HCT116 (cell line): ENCODE data around the gene CLCN4.

ENCODE experiments used
- CBX3 ChIP-seq: IDR thresholded peaks from 2 replicates; pipeline ENCODE4 v1.6.1; 2012; ENCODE audit warnings: low read depth
- EZH2 ChIP-seq: fragments of 200-600 bp; sonication (generic); IDR thresholded peaks from 2 replicates; pipeline ENCODE4 v1.6.1; 2017; ENCODE audit warnings: antibody characterized with exemption, mixed run types
- FOSL1 ChIP-seq: IDR thresholded peaks from 2 replicates; pipeline ENCODE4 v1.6.1; 2012; ENCODE audit warnings: low read depth
- JUND ChIP-seq: IDR thresholded peaks from 2 replicates; pipeline ENCODE4 v1.6.1; 2012
- MAX ChIP-seq: IDR thresholded peaks from 2 replicates; pipeline ENCODE4 v1.6.1; 2012
- POLR2A ChIP-seq: IDR thresholded peaks from 2 replicates; pipeline ENCODE4 v1.7.0; 2011; ENCODE audit warnings: borderline replicate concordance; ENCODE audit not compliant: insufficient read depth, insufficient read length; ENCODE audit errors: extremely low read depth
- POLR2AphosphoS5 ChIP-seq: IDR thresholded peaks from 2 replicates; pipeline ENCODE4 v1.6.1; 2011; ENCODE audit warnings: mild to moderate bottlenecking, low read depth, low read length, moderate library complexity
- RAD21 ChIP-seq: IDR thresholded peaks from 2 replicates; pipeline ENCODE4 v1.6.1; 2012; ENCODE audit warnings: low read depth, mild to moderate bottlenecking
- SIN3A ChIP-seq: IDR thresholded peaks from 2 replicates; pipeline ENCODE4 v1.6.1; 2012; ENCODE audit warnings: low read depth
- TF ChIP-seq, protein P1 (sequence below), 3 experiments: fragments of 200-600 bp in 1 of 3; sonication (generic) in 1 of 3; IDR thresholded peaks in 2 of 3; conservative IDR thresholded peaks in 1 of 3; 2 replicates each; pipeline ENCODE4 v1.5.1; 2012 to 2017; ENCODE audit warnings: low read depth in 2 of 3, low read length in 2 of 3, antibody characterized with exemption in 1 of 3, borderline replicate concordance in 1 of 3, control low read depth in 1 of 3, mild to moderate bottlenecking in 1 of 3, mixed read lengths in 1 of 3, mixed run types in 1 of 3, moderate library complexity in 1 of 3; ENCODE audit not compliant: insufficient read depth in 1 of 3

DNA sequence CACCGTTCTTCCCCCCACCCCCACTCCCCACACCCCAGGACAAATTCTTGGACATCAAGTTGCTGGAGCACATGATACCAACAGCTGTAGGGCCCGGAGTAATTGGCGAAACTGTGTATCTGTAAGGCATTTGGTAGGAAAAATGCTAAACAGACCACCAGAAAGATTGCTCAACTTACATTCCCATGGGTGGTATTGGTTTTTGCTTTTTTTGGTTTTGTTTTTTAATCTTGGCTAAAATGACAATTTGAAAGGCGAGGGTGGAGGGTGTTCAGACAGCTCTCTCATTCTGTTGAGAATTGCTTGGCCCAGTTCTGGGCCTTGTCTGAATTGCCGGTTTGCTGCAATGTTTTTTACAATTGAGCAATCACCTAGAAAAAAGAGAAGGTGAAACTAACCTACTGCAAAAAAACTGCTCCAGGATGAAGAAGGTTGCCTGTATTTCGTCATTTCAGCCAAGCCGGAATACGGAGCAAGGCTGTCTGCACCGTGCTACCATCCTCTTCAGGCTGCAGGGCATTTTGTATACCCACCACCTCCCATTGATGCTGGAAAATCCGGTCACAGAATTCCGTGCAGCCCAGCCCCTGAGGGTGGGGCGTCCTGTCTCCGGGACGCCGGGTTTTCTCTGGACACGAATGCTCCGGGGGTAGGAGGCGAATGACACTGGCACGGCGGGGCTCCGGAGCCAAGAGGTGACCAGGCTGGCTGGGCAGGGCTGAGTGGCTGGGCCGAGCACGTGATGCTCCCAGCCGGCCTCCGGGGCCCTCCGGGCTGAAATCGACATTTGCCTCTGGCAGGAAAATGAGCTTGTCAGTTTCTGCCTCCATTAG lies at the start of gene CLCN4:
- TF ChIP-seq, protein P1, sequence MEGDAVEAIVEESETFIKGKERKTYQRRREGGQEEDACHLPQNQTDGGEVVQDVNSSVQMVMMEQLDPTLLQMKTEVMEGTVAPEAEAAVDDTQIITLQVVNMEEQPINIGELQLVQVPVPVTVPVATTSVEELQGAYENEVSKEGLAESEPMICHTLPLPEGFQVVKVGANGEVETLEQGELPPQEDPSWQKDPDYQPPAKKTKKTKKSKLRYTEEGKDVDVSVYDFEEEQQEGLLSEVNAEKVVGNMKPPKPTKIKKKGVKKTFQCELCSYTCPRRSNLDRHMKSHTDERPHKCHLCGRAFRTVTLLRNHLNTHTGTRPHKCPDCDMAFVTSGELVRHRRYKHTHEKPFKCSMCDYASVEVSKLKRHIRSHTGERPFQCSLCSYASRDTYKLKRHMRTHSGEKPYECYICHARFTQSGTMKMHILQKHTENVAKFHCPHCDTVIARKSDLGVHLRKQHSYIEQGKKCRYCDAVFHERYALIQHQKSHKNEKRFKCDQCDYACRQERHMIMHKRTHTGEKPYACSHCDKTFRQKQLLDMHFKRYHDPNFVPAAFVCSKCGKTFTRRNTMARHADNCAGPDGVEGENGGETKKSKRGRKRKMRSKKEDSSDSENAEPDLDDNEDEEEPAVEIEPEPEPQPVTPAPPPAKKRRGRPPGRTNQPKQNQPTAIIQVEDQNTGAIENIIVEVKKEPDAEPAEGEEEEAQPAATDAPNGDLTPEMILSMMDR (IDR thresholded peaks at IDR 0.05 in 2 of 3, conservative IDR thresholded peaks at IDR 0.05 in 1 of 3; ENCODE audit: borderline replicate concordance in 1 of 3, insufficient read depth in 1 of 3, low read depth in 2 of 3, low read length in 2 of 3), result no peak
- no peak; the same call in 1 of the 2 replicates for TF ChIP-seq POLR2AphosphoS5
- TF ChIP-seq JUND, result no peak
- no peak for TF ChIP-seq CBX3
- TF ChIP-seq RAD21, result no peak
- TF ChIP-seq MAX, result peak; percentile 49; the same call in 1 of the 2 replicates
- no peak for TF ChIP-seq SIN3A
- TF ChIP-seq FOSL1, result no peak
- TF ChIP-seq POLR2A, result no peak
- TF ChIP-seq EZH2, result no peak
